K562 (cell line): ENCODE measurements around the gene COX10.

Experiments
- EP300 ChIP-seq: IDR thresholded peaks from 2 replicates; pipeline ENCODE4 v1.6.1; 2012; ENCODE audit warnings: low read length, improper control_type of control experiment
- JUN ChIP-seq, 2 experiments: sonication (generic) in 1 of 2; formaldehyde crosslinking in 1 of 2; IDR thresholded peaks; 2 replicates each; pipeline versions ENCODE4 v1.6.1 to v1.8.0; 2012 to 2022; ENCODE audit warnings: borderline replicate concordance in 2 of 2, mild to moderate bottlenecking in 2 of 2, improper control_type of control experiment in 1 of 2, low read depth in 1 of 2, low read length in 1 of 2, missing genetic modification reagents in 1 of 2
- ZNF274 ChIP-seq: IDR thresholded peaks from 2 replicates; pipeline ENCODE4 v1.6.1; 2011; ENCODE audit warnings: low read depth, mild to moderate bottlenecking, low read length, moderate library complexity, borderline replicate concordance
- ZNF316 ChIP-seq: fragments of 450-650 bp; IDR thresholded peaks from 2 replicates; pipeline ENCODE4 v1.6.1; 2016
- TF ChIP-seq, protein P1 (sequence below): sonication (generic); formaldehyde crosslinking; IDR thresholded peaks from 2 replicates; pipeline ENCODE4 v1.8.0; 2022; ENCODE audit warnings: mild to moderate bottlenecking, missing genetic modification reagents

DNA sequence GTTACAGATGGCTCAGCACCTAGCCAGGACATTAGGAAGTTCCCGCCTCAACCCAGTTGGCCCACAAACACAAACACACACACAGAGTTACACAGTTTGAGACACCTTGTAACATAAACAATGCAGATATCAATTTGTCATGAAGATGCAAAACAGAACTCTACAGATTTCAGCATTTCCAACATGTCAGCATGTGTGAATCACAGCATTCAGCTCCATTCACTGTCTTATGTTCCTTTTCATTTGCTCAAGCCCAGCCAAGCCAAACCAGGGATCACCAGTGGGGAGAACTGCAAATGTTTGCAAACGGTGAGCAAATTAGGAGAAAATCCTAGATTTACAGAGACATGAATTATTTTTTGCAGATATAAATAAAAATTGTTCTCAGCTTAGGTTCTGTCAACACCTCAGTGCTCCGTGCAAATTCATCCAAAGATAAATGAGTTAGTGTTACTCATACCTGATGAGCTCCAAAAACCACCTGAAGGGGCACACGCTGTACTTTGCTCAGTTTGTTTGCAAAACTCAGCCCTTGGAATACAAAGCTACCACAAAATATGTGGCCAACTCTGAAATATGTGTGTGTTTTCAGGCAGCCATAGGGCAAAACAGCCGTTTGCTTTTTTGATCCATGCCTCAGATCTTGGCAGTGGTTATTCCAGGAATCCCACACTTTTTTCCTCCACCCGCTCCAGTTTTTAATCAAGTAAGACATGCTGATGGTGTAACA is 16.3 kb upstream of the COX10 start:
- TF ChIP-seq JUN (IDR thresholded peaks at IDR 0.05; ENCODE audit: borderline replicate concordance, low read depth, low read length) (no peak), JUN (CRISPR knock-in tag; IDR thresholded peaks at IDR 0.05; ENCODE audit: borderline replicate concordance) (no peak), ZNF274 (no peak), EP300 (no peak), ZNF316 (no peak)
- TF ChIP-seq, protein P1, sequence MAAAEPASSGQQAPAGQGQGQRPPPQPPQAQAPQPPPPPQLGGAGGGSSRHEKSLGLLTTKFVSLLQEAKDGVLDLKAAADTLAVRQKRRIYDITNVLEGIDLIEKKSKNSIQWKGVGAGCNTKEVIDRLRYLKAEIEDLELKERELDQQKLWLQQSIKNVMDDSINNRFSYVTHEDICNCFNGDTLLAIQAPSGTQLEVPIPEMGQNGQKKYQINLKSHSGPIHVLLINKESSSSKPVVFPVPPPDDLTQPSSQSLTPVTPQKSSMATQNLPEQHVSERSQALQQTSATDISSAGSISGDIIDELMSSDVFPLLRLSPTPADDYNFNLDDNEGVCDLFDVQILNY, result no peak
